Spleen (tissue), 7 donors: ENCODE results near the gene MAEL.

Experiments
- POLR2AphosphoS5 ChIP-seq, 3 donors: sonication (generic); formaldehyde crosslinking; IDR thresholded peaks; one replicate each; pipeline ENCODE4 v1.5.1; 2017; ENCODE audit warnings: antibody characterized with exemption in 3 of 3
- TF ChIP-seq, protein P1 (sequence below), 11 experiments: fragments of 200-600 bp in 7 of 11; fragments of 450-650 bp in 4 of 11; sonication (generic) in 4 of 11; IDR thresholded peaks in 8 of 11; conservative IDR thresholded peaks in 3 of 11; 1 replicate in 7 of 11; 2 replicates in 4 of 11; pipeline versions ENCODE4 v1.4.0 to v1.8.0; 2016 to 2021; ENCODE audit warnings: antibody characterized with exemption in 11 of 11, inconsistent platforms in 4 of 11, mild to moderate bottlenecking in 1 of 11
- donor health status: DM: no; HTN: no; CAD: no; lungs with moderate emphysema.
- donor health status: DM: no; HTN: no; CAD: no.
- donor health status: DM: no; HTN: no; CAD: no.

DNA sequence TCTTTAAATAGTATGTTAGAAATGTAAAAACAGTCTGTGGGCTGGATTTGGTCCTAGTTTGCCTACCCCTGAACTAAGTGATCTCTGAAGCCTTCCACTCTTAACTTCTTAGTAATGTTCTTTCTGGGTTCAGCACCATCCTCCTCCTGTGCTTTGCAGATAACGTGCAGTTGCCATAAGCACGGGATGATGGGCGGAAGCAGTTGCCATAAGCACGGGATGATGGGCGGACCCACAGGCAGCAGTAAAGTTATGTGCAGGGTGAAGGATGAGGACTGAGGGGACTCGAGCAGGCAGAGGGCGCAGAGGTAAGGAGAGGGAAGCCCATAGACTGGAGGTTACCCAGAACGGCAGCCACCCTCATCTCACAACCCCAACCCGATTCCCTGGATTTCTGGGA lies 75.5 kb downstream of the MAEL start:
- no peak for TF ChIP-seq POLR2AphosphoS5 (IDR thresholded peaks at IDR 0.05)
- TF ChIP-seq, protein P1, sequence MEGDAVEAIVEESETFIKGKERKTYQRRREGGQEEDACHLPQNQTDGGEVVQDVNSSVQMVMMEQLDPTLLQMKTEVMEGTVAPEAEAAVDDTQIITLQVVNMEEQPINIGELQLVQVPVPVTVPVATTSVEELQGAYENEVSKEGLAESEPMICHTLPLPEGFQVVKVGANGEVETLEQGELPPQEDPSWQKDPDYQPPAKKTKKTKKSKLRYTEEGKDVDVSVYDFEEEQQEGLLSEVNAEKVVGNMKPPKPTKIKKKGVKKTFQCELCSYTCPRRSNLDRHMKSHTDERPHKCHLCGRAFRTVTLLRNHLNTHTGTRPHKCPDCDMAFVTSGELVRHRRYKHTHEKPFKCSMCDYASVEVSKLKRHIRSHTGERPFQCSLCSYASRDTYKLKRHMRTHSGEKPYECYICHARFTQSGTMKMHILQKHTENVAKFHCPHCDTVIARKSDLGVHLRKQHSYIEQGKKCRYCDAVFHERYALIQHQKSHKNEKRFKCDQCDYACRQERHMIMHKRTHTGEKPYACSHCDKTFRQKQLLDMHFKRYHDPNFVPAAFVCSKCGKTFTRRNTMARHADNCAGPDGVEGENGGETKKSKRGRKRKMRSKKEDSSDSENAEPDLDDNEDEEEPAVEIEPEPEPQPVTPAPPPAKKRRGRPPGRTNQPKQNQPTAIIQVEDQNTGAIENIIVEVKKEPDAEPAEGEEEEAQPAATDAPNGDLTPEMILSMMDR (IDR thresholded peaks at IDR 0.05 in 8 of 11, conservative IDR thresholded peaks at IDR 0.05 in 3 of 11), result no peak
